NCI-H2107 treated with DMSO at 0.1 percent for 48 hours (cell line): Measurements from ENCODE around the gene PIK3R1.
A peak's percentile ranks its signal among the peaks of the same experiment; 100 is the strongest.
"Not testable (repeated sequence)": the region's sequence is repeated elsewhere in the genome, so short reads cannot be mapped to it uniquely, and the experiment has no call there.

Source experiments
- DNase-seq: peaks from one replicate; lab custom pipeline; 2025; ENCODE audit not compliant: unreplicated experiment; lab: John Stamatoyannopoulos, UW

The PIK3R1 gene

DNA sequence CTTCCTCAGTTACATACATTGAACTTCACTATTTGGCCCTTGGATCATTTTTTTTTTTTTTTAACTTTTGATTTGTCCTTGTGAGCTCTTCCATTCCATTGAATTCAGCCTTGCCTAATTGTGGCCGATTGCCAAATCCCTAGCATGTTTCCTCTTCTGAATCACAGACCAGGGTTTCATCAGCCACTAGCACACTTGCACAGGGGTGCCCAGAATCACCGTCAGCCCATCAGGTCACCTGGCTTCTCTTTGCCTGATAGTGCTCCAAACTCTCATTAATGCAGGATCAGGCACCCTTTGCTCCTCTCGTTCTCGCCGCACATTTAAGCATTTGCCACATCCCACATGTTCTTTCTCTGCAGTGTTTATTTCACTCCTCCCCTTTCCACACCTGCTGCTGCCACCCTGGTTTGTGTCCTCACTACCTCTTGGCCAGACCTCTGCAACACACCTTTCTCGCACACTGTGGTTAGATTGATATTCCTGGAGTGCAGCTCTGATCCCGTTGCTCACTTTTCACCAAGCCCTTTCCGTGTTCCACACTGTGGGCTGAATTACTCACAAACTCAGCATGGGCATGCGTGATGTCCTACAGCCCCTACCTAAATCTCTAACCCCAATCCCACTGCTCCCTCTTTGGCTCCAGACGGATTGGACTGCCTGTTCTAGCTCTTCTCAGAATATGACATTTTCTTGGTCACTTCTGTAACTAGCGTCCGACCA lies 9.8 kb downstream of the PIK3R1 start:
- DNase-seq = peak; percentile 31

DNA sequence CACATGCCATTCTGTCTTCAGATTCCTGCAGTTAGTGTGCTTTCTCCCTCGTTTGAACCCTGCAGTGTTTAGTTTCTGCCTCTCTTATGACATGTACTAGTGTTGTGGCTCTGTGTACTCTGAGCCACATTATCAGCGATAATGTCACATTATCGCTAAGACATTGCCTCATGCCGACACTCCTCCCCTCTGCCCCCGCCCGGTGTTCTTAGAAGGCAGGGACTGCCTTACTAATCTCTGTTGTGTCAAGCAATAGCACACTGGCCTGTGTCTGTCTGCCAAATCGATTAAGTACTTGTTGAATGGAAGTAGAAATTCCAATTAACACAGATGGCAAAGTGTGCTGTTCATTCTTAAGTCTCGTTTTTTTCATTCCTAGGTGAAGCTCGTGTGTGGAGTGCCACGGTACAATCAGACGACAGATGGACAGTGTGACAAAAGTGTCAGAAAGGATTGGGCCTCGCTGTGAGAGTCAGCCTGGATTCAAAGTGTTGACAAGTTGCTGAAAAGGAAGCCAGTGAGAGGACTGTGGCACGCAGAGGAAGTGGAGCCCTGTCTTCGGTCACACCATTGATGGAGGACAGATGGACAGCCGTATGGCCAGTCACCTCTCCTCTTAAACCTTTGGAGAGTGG lies 10.5 kb downstream of the PIK3R1 start:
- DNase-seq = no peak

DNA sequence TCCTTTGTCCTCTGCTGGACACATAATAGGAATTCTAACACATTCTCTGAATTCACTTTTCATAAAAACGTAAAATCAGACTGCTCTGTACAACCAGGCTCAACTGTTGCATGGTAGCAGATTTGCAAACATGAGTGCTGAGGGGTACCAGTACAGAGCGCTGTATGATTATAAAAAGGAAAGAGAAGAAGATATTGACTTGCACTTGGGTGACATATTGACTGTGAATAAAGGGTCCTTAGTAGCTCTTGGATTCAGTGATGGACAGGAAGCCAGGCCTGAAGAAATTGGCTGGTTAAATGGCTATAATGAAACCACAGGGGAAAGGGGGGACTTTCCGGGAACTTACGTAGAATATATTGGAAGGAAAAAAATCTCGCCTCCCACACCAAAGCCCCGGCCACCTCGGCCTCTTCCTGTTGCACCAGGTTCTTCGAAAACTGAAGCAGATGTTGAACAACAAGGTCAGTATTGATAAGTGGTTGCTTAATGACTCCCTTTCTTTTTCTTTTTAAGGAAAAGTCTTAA lies 11.1 kb downstream of the PIK3R1 start:
- no peak for DNase-seq

- no peak for DNase-seq
Measured at GRCh38 chr5:68227532-68228160, 12.1 kb downstream of the PIK3R1 start.

DNA sequence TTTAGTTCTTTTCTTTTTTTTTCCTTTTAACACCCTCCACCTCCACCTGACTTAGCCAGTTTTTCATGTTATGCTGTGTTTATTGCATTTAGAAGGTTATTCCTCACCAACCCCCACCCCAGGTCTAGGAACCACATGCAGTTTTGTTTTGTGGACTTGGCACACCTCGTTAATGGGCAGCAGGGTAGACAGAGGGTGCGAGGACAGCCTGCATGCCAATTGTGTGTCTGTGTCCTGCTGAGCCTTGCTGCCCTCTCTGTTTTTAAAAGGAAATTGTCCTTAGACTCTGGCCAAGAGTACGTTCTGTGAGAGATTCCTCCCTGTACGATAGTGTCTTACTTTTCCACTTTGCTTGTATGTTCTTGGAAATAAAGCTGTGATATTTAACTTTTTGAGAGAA lies 13.9 kb downstream of the PIK3R1 start:
- no peak for DNase-seq

- no peak for DNase-seq
Measured at GRCh38 chr5:68230285-68230684, 14.7 kb downstream of the PIK3R1 start.

GRCh38 chr5:68231414-68232076 lies 16.0 kb downstream of the PIK3R1 start:
- no peak for DNase-seq

- DNase-seq = no peak
Measured at GRCh38 chr5:68232277-68232676, 16.7 kb downstream of the PIK3R1 start.

- no peak for DNase-seq
Measured at GRCh38 chr5:68233075-68233474, 17.5 kb downstream of the PIK3R1 start.

GRCh38 chr5:68235229-68235628 lies 19.7 kb downstream of the PIK3R1 start:
- DNase-seq = not testable (repeated sequence)

DNA sequence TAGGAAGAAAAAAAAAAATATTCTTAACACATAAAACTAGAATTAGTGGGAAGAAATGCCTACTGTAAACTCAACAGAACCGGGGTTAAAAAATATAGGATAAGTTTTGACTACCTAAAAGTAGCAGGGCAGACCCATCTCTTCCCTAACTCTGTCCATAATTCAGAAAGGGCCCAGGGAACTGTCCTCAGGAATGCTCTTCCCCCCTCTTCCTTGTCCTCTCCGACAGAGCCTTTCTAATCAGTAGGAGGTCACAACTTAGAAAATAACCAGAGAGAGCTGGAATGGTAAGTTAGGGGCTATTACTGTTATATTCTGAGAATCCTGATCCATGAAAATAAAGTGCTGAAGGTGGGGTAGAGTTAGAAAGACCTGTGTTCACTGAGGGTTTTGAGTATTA lies 22.2 kb downstream of the PIK3R1 start:
- DNase-seq = no peak

DNA sequence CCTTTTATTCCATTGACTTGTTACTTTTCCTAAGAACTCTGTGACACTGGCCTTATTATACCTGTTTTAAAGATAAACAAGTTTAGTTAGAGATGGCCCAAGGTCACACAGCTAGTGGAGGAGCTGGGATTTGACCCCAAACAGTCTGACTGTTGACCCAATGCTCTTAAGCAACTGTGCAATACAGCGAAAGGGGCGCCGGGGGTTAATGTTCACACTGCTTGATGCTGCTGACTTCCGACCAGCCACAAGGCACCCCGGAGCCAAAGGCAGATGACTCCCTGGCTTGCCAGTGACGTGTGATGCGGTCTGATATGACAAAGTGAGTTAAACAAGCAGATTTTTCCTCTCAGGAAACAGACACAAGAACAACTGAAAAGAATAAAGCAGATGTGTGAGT lies 23.9 kb downstream of the PIK3R1 start:
- no peak for DNase-seq

DNA sequence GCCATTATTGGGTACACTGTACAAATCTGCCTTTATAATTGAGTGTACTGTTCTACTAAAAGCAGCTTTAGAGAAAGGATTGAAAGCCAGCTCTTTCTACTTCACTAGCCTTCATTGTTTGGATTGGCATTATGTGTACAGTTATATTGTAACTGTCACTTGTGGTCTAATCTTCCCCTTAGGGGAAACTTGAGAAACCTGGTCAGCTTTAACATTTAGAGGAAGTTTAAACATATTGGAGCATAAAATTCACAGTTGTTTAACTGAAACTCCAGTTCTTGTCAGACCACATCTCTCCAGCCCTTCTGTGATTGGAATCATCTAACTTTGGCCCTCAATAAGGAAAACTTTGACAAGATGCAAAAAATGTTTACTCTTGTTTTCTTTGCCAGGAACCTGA lies 24.6 kb downstream of the PIK3R1 start:
- peak; percentile 42 for DNase-seq

DNA sequence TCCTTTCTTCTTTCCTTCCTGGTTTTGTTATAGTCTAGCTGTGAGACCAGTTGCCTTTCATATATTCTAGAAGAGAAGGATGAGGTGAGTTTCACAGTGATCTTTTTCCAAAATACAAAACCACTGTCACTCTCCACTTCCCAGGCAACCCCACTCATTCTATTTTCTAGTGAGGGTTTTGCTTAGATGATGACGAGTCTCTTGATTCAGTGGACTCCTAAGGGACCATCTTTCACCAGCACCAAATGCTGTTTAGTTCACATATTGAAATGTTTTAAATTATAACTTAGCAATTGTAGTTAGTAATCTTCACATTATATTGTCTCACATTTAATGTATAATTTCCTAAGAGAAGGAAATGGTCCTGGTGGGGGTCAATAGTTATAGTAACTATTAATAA lies 25.2 kb downstream of the PIK3R1 start:
- DNase-seq = no peak

DNA sequence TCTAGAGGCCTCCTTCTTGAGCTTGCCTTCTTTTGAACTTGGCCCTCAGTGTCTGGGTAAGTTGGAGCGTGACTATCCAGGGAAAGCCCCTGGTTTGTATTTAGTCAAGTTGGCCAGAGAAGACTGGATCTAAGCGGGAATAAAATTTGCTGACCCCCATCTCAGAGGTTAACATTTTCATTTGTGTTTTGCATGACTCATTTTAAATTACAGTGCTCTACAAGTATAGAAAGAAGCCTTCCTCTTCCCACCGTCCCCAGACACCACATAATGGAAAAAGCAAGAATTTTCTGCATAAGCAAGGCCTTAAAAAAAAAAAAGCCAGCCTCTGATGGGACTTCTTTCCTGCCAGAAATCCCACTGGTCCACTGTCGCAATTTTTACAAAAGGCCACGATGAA lies 27.2 kb downstream of the PIK3R1 start:
- DNase-seq = no peak

GRCh38 chr5:68243251-68243650 lies 27.7 kb downstream of the PIK3R1 start:
- DNase-seq = no peak

- no peak for DNase-seq
Measured at GRCh38 chr5:68243681-68244080, 28.1 kb downstream of the PIK3R1 start.

DNA sequence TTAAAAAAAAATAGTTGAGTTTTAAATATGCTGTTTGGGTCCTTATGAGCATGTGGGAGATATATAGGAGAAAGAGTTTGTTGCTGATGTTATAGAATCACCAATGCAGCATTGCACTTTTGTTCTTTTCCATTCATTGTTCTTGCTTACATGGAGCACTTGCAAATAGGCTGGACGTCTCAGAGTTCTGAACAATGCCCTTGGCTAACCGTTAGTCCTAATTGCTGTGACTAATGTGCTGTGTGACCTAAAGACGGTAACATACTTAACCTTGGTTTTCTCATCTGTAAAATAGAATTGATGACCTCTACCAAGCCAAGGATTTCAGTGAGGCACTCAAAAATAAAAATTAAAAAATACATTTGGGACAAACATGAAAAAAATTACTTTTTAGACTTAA lies 29.8 kb downstream of the PIK3R1 start:
- no peak for DNase-seq

DNA sequence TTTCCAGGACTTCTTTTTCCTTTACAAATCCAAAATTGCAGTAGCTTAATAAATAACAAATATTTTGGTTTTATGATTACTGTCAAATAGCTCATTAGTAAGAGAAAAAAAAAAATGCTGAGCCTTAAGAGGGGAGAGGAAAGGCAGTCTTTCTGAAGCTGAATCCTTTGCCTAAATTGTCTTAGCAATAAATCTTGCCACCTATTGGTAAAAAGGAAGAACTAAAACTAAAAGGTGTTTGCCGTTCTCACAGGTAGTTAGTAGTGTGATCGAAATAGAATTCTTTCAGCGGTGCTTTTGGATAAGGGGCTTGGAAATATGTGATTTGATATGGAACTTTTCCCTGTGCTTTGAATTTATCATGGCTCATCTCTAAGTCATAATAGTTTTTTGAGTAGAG lies 31.2 kb downstream of the PIK3R1 start:
- DNase-seq = no peak

DNA sequence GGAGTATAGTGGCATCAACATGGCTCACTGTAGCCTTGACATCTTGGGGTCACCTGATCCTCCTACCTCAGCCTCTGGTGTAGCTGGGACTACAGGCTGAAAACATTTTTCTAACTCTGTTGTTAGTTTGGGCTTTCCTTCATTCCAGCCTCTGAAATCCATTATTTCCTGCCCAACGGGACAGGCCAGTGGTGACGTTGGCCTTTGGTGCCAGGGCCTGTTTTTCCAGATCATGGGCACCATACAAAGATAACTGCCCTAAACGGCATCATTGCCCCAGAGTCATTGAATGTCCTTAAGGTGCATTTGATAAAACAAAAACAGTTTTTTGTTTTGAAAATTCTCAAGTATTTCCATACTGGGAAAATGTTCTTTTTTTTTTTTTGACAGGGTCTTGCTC lies 32.1 kb downstream of the PIK3R1 start:
- no peak for DNase-seq

GRCh38 chr5:68248896-68249295 lies 33.3 kb downstream of the PIK3R1 start:
- DNase-seq = no peak

- DNase-seq = no peak
Measured at GRCh38 chr5:68249520-68249919, 34.0 kb downstream of the PIK3R1 start.
